GM13977 (cell line): ENCODE results near the gene HSPA1A.
"Not testable (repeated sequence)": the region's sequence is repeated elsewhere in the genome, so short reads cannot be mapped to it uniquely, and the experiment has no call there.

Source experiments
- DNase-seq: peaks from one replicate; pipeline ENCODE4 v3.0.0; 2012; ENCODE audit warnings: low spot score
- CTCF ChIP-seq: IDR thresholded peaks from 2 replicates; pipeline ENCODE4 v1.5.1; 2012; ENCODE audit warnings: mild to moderate bottlenecking, control low read depth; ENCODE audit not compliant: insufficient read depth; ENCODE audit errors: extremely low read depth, missing control alignments
- in situ Hi-C: fragments of 300-500 bp; cut with MboI; formaldehyde crosslinking; loops from one replicate; pipeline ENCODE4 v1.12.0; 2022; ENCODE audit warnings: low sequenced_read_pairs, low pct_unique_long_range_greater_than_20kb, mixed read lengths, inconsistent platforms; ENCODE audit not compliant: unreplicated experiment

HSPA1A gene

DNA sequence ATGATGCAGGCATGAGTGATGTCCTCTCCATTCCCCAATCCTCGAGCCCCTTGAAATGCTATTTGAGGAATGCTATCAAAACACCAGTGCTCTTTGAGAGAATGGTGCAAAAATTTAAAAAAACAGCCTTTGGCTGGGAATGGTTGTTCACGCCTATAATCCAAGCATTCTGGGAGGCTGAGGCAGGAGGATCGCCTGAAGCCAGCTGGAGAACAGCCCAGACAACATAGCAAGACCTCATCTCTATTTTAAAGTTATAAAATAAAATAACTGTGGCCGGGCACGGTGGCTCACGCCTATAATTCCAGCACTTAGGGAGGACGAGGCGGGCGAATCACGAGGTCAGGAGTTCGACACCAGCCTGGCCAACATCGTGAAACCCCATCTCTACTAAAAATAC, 15.6 kb upstream of the HSPA1A start:
- in situ Hi-C loops = no loop called here
- TF ChIP-seq CTCF = no peak
- no peak for DNase-seq

- in situ Hi-C loops, DNase-seq: not testable (repeated sequence)
Observed at GRCh38 chr6:31801031-31801927, 14.1 kb upstream of the HSPA1A start.

GRCh38 chr6:31805939-31806469, 9.3 kb upstream of the HSPA1A start:
- in situ Hi-C loops = no loop called here
- TF ChIP-seq CTCF = no peak
- DNase-seq = no peak

DNA sequence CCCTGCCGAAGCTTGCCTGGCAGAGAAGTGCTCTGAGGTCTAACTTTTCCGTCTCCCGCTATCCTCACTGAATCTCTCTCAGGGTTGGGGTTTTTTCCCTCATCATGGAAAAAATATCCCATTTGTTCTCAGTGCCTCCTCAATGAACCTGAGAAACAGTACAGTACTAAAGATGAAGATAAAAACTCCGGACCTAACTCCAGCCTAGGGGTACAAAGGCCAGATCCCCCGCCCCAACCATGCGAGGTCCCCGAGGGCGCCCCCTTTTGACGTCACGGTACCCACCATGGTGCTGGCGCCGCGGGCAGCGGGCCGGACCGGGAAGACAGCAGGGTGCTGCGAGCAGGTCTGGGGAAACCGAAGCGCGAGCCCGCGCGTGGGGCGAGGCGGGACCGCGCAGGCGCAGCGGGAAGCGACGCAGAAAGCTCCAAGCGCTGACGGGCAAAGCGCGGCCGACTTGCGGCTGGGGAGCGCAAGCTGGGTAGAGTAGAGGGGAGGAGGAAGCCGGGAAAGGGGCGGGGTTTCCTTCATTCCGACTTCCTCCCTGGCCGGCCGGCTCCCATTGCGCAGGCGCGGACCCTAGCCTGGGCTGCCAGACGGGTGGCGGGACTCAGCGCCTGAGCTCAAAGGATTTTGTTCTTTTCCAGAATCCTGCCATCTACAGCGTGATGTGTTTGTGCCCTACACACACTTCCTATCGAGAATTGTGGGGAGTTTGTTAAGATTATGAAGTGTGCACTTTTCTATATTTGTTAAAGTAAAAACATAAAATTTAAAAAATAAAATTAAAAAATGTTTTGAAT, 8.7 kb upstream of the HSPA1A start, which contains the start of gene LSM2:
Gene LSM2, minus strand, starts transcription at position 497 of the 803 bp plus-strand sequence. Its CDS starts 209 bp downstream, at position 288.
- TF ChIP-seq CTCF = peak; percentile 44
- in situ Hi-C loops = no loop called here
- DNase-seq = peak; percentile 99

DNA sequence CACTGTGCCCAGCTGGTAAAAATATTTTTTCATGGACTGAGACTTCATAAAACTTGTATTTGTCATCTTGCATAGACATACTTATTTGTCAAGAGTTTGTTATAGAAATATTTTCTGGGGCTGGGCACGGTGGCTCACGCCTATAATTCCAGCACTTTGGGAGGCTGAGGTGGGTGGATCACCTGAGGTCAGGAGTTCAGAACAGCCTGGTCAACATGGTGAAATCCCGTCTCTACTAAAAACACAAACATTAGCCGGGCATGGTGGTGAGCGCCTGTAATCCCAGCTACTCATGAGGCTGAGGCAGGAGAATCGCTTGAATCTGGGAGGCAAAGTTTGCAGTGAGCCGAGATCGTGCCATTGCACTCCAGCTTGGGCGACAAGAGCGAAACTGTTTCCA, 6.7 kb upstream of the HSPA1A start:
- DNase-seq, in situ Hi-C loops: not testable (repeated sequence)

- no peak for DNase-seq
- in situ Hi-C loops = no loop called here
- no peak for TF ChIP-seq CTCF
Observed at GRCh38 chr6:31811645-31812044, 3.7 kb upstream of the HSPA1A start.

GRCh38 chr6:31813465-31813849, 1.9 kb upstream of the HSPA1A start:
- no peak for DNase-seq
- in situ Hi-C loops = no loop called here
- TF ChIP-seq CTCF = no peak
